Measurements from ENCODE around the gene FLACC1. TPM values are rescaled to one million over a fixed set of nuclear protein-coding genes. Genes with fewer than 3 reads are reported as not detected.

FLACC1 gene
- total and polyA plus RNA-seq, 7 donors = 0.69 to 1.6 (median 1.2) TPM; not detected in 1

GRCh38 chr2:201347138-201347537, 10.0 kb downstream of the FLACC1 start:
- H3K36me3 ChIP-seq = peaks cover 0 to 16% (median 0%) of the 10 kb centered on the region in 4 donors
- 92 to 93% methylated on average over 4 of the region's 4 CpGs for WGBS, 2 donors

DNA sequence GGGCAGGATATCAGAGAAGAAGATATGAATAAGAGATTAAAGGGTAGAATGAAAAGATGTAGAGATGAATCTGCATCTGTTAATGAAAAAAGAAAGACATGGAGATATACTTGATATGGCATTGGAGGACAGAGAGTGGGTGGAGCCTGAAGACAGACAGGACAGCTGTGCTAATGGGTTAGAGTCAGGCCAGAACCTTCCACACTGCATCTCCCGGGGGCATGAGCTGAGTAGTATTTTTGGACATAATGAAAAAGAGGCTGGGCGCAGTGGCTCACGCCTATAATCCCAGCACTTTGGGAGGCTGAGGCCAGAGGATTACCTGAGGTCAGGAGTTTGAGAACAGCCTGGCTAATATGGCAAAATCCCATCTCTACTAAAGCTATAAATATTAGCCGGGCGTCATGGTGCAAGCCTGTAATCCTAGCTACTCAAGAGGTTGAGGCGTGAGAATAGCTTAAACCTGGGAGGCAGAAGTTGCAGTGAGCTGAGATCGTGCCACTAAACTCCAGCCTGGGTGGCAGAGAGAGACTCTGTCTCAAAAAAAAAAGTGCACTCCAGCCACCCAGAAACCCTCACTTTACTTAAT, 11.4 kb downstream of the FLACC1 start:
- 93 to 94% methylated on average over 7 of the region's 7 CpGs for WGBS, 2 donors
- intact Hi-C loops (cut with DNase I) = no loop called here
- no peak for DNase-seq

More at GRCh38 chr2:201347138-201347537, 10.0 kb downstream of the FLACC1 start:
- DNase-seq = no peak
- intact Hi-C loops (cut with DNase I) = no loop called here
- H3K4me1 ChIP-seq = peaks cover 0 to 4% (median 0%) of the 10 kb centered on the region in 4 donors
- H3K4me3 ChIP-seq = no peak overlapping the region
- TF ChIP-seq CTCF (IDR thresholded peaks at IDR 0.05) (no peak), POLR2A (IDR thresholded peaks at IDR 0.05) (no peak), POLR2AphosphoS5 (IDR thresholded peaks at IDR 0.05) (no peak), EP300 (IDR thresholded peaks at IDR 0.05) (no peak)
- H3K27me3 ChIP-seq = no peaks in the 10 kb centered on the region
- no peaks in the 10 kb centered on the region for H3K9me3 ChIP-seq
- no peak overlapping the region for H3K27ac ChIP-seq

GRCh38 chr2:201344663-201345366, 12.3 kb downstream of the FLACC1 start:
- no peak for TF ChIP-seq CTCF (IDR thresholded peaks at IDR 0.05)
- TF ChIP-seq POLR2AphosphoS5 (IDR thresholded peaks at IDR 0.05) = no peak
- no peak for TF ChIP-seq EP300 (IDR thresholded peaks at IDR 0.05)
- TF ChIP-seq POLR2A (IDR thresholded peaks at IDR 0.05) = no peak
- Histone ChIP-seq H3K36me3 (peaks cover 0 to 11% (median 0%) of the 10 kb centered on the region in 4 donors), H3K9me3 (no peaks in the 10 kb centered on the region), H3K27ac (no peak overlapping the region), H3K27me3 (no peaks in the 10 kb centered on the region), H3K4me3 (no peak overlapping the region), H3K4me1 (peaks cover 0 to 4% (median 0%) of the 10 kb centered on the region in 4 donors)
- DNase-seq = no peak
- intact Hi-C loops (cut with DNase I) = no loop called here
- 21 to 55% methylated on average over 1 of the region's 1 CpG for WGBS, 2 donors

More for the DNA sequence above, 11.4 kb downstream of the FLACC1 start:
- no peak overlapping the region for H3K27ac ChIP-seq
- TF ChIP-seq EP300 (IDR thresholded peaks at IDR 0.05) (no peak), POLR2A (IDR thresholded peaks at IDR 0.05) (no peak), POLR2AphosphoS5 (IDR thresholded peaks at IDR 0.05) (no peak)
- H3K4me1 ChIP-seq = peaks cover 0 to 4% (median 0%) of the 10 kb centered on the region in 4 donors
- H3K4me3 ChIP-seq = no peak overlapping the region
- peaks cover 0 to 16% (median 0%) of the 10 kb centered on the region in 4 donors for H3K36me3 ChIP-seq
- no peaks in the 10 kb centered on the region for H3K27me3 ChIP-seq
- no peaks in the 10 kb centered on the region for H3K9me3 ChIP-seq

DNA sequence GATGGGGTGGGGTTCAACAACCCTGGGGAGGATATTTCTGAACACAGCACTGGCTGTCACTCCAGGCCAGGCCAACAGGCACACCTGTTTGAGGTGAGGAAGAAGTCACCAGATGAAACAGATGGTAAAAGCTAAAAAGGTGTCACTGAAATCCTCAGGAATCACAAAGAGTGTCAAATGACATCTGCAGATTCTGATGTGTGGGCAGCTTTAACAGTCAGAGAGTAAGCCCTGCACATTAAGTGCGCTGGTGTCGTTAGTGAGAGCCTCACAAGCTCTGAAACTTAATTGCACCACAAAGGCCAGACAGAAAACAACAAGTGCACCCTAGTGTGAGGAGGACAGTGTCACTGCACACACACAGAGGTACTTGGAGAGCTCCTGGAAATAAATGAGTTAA, 13.6 kb downstream of the FLACC1 start:
- Histone ChIP-seq H3K9me3 (no peaks in the 10 kb centered on the region), H3K36me3 (peaks cover 0 to 11% (median 0%) of the 10 kb centered on the region in 4 donors), H3K4me1 (peaks cover 0 to 4% (median 0%) of the 10 kb centered on the region in 4 donors), H3K4me3 (no peak overlapping the region), H3K27ac (no peak overlapping the region), H3K27me3 (no peaks in the 10 kb centered on the region)
- DNase-seq = no peak
- WGBS, 2 donors = 88 to 95% methylated on average over 2 of the region's 2 CpGs
- TF ChIP-seq POLR2A (IDR thresholded peaks at IDR 0.05) = no peak
- intact Hi-C loops (cut with DNase I) = no loop called here

GRCh38 chr2:201342923-201343322, 14.2 kb downstream of the FLACC1 start:
- no peak overlapping the region for H3K27ac ChIP-seq
- H3K27me3 ChIP-seq = no peaks in the 10 kb centered on the region
- TF ChIP-seq EP300 (IDR thresholded peaks at IDR 0.05) (no peak), CTCF (IDR thresholded peaks at IDR 0.05) (no peak), POLR2AphosphoS5 (IDR thresholded peaks at IDR 0.05) (no peak)
- WGBS, 2 donors = 93 to 96% methylated on average over 2 of the region's 2 CpGs
- H3K4me3 ChIP-seq = no peak overlapping the region
- H3K4me1 ChIP-seq = peaks cover 0 to 4% (median 0%) of the 10 kb centered on the region in 4 donors
- no peaks in the 10 kb centered on the region for H3K9me3 ChIP-seq
- peaks cover 0 to 11% (median 0%) of the 10 kb centered on the region in 4 donors for H3K36me3 ChIP-seq
- intact Hi-C loops (cut with DNase I) = no loop called here
- no peak for DNase-seq
